ENCODE data around the gene BTNL9. TPM values are rescaled to one million over a fixed set of nuclear protein-coding genes. Genes with fewer than 3 reads are reported as not detected.

The BTNL9 gene
- total and polyA plus RNA-seq, 2 of the 4 experiments (the other 2 are of a cell fraction) = not detected

DNA sequence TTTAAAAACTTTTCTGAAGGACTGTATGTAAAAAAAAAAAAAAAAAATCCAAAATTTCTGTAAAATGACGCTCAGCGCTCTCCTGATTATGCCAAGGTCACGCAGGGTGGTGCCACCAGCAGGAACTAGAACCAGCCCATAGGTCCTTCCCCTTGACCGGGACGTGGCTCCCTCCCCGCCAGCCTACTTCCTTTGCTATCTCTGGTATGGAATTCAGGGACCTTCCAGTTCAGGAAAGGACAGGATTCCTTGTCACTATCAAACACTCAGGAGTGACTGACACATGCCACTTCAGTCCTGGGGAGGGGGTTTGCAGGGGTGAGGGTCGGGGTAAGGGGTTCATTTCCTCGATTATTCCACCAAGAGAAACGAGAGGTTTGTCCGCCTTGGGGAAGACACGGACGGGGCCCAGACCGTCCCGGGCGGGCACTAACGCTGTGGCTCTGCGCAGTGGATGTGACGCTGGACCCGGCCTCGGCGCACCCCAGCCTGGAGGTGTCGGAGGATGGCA, 18.8 kb downstream of the BTNL9 start:
- H3K9ac ChIP-seq (ENCODE audit: low read depth, low read length) = no peak overlapping the region
- H3K9me1 ChIP-seq (ENCODE audit: insufficient read depth, low read length) = no peaks in the 10 kb centered on the region
- H2AK9ac ChIP-seq (replicated peaks; ENCODE audit: low read depth, low read length, poor library complexity) = no peak overlapping the region
- H3K4ac ChIP-seq (ENCODE audit: low read depth, low read length) = no peak overlapping the region
- no peak overlapping the region for H3K56ac ChIP-seq (ENCODE audit: extremely low read depth, insufficient read depth, low read length)
- H2BK5ac ChIP-seq (ENCODE audit: low read depth, low read length, poor library complexity, severe bottlenecking) = no peak overlapping the region
- no peak overlapping the region for H2AK5ac ChIP-seq (ENCODE audit: low read depth, low read length)
- ATAC-seq (ENCODE audit: low read depth) (no peak), DNase-seq (no peak)
- no peak overlapping the region for H3K27ac ChIP-seq (ENCODE audit: insufficient read depth, low read length)
- no peaks in the 10 kb centered on the region for H4K20me1 ChIP-seq (ENCODE audit: insufficient read depth, low read length)
- H4K91ac ChIP-seq (ENCODE audit: insufficient read depth, low read depth, low read length) = no peak overlapping the region
- POLR2A ChIA-PET (ENCODE audit: unreplicated experiment) = no interaction called here
- no peaks in the 10 kb centered on the region for H3K9me3 ChIP-seq (ENCODE audit: control insufficient read depth, insufficient read depth, low read length)
- in situ Hi-C loops (cut with MboI; ENCODE audit: low sequenced_read_pairs) (no loop called here), intact Hi-C loops (cut with micrococcal nuclease) (no loop called here), dilution Hi-C loops (cut with HindIII; ENCODE audit: low sequenced_read_pairs, unreplicated experiment) (no loop called here)
- H3K79me1 ChIP-seq (ENCODE audit: low read depth in 1 of 2, low read length in 2 of 2) = no peaks in the 10 kb centered on the region
- H3K36me3 ChIP-seq (ENCODE audit: control insufficient read depth, insufficient read depth, low read length) = no peaks in the 10 kb centered on the region
- H4K5ac ChIP-seq (ENCODE audit: low read depth, low read length) = no peak overlapping the region
- no peak for TF ChIP-seq RFX5 (IDR thresholded peaks at IDR 0.05; ENCODE audit: low read depth, low read length)
- no peak for TF ChIP-seq MAZ (IDR thresholded peaks at IDR 0.05; ENCODE audit: borderline replicate concordance, low read depth, low read length)
- no peak for TF ChIP-seq RCOR1 (IDR thresholded peaks at IDR 0.05; ENCODE audit: insufficient replicate concordance, low read length)
- no peak for TF ChIP-seq BHLHE40 (IDR thresholded peaks at IDR 0.05; ENCODE audit: low read depth, low read length)
- TF ChIP-seq, protein P1, sequence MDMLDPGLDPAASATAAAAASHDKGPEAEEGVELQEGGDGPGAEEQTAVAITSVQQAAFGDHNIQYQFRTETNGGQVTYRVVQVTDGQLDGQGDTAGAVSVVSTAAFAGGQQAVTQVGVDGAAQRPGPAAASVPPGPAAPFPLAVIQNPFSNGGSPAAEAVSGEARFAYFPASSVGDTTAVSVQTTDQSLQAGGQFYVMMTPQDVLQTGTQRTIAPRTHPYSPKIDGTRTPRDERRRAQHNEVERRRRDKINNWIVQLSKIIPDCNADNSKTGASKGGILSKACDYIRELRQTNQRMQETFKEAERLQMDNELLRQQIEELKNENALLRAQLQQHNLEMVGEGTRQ (IDR thresholded peaks at IDR 0.05; ENCODE audit: low read depth, low read length) = no peak
- TF ChIP-seq NFE2L2 (IDR thresholded peaks at IDR 0.05; ENCODE audit: low read depth, low read length) = no peak
- no peak overlapping the region for H4K8ac ChIP-seq (ENCODE audit: low read depth in 2 of 2, low read length in 2 of 2)
- no peak overlapping the region for H3K23ac ChIP-seq (ENCODE audit: low read depth, low read length)
- H3K14ac ChIP-seq (replicated peaks; ENCODE audit: low read depth, low read length) = no peak overlapping the region
- WGBS, 2 experiments (ENCODE audit: extremely low coverage in 2 of 2, insufficient read length in 1 of 2) = 6% methylated on average over 11 of the region's 22 CpGs; no CpG with 5 or more reads in 1 of the 2 experiments
- peaks cover 40% of the 10 kb centered on the region for H3K27me3 ChIP-seq (ENCODE audit: control insufficient read depth, insufficient read depth, low read length)
- CTCF ChIA-PET = no interaction called here
- BruUV-seq (replicated peaks) = no TSS peak
- no peak overlapping the region for H2BK15ac ChIP-seq (ENCODE audit: low read depth, low read length)
- no peak overlapping the region for H2BK120ac ChIP-seq (ENCODE audit: low read depth, low read length)
- H2AFZ ChIP-seq (replicated peaks; ENCODE audit: low read length, poor library complexity) = no peak overlapping the region
- no peak overlapping the region for H3K4me2 ChIP-seq (ENCODE audit: low read depth, low read length)
- H3K4me3 ChIP-seq (ENCODE audit: insufficient read depth, low read depth, low read length) = no peak overlapping the region
- H2BK20ac ChIP-seq (ENCODE audit: low read depth, low read length) = no peak overlapping the region
- no peaks in the 10 kb centered on the region for H3K4me1 ChIP-seq (ENCODE audit: control insufficient read depth, insufficient read depth, low read length)
- H3K18ac ChIP-seq (ENCODE audit: low read depth, low read length) = no peak overlapping the region
